ENCODE measurements around the gene PCDH19. TPM values are rescaled to one million over a fixed set of nuclear protein-coding genes. Genes with fewer than 3 reads are reported as not detected.

Gene PCDH19
- total and polyA plus RNA-seq, 12 donors, result 0.15 to 1.8 (median 0.63) TPM

- TF ChIP-seq CTCF (IDR thresholded peaks at IDR 0.05), result no peak
- Histone ChIP-seq H3K27me3 (peaks cover 0 to 97% (median 30%) of the 10 kb centered on the region in 7 donors), H3K9me3 (peaks cover 0 to 19% (median 0%) of the 10 kb centered on the region in 11 donors), H3K4me1 (peaks cover 0 to 6% (median 0%) of the 10 kb centered on the region in 9 donors), H3K36me3 (no peaks in the 10 kb centered on the region), H3K27ac (no peak overlapping the region), H3K4me3 (peak overlapping the region in 1 of 10 donors; percentile 62)
- 22 to 34% methylated on average over 47 of the region's 47 CpGs for WGBS, 2 donors
- no peak for DNase-seq
- no peak for ATAC-seq
- intact Hi-C loops (cut with DNase I), result no loop called here
These were observed 2.8 kb downstream of the PCDH19 start for GRCh38 chrX:100407147-100407783.

- no peak overlapping the region for H3K4me3 ChIP-seq
- no peak for DNase-seq
- no peak for ATAC-seq
- peaks cover 0 to 85% (median 24%) of the 10 kb centered on the region in 7 donors for H3K27me3 ChIP-seq
- peaks cover 0 to 19% (median 0%) of the 10 kb centered on the region in 11 donors for H3K9me3 ChIP-seq
- H3K36me3 ChIP-seq, result peaks cover 0 to 2% (median 0%) of the 10 kb centered on the region in 9 donors
- intact Hi-C loops (cut with DNase I), result no loop called here
- peaks cover 0 to 6% (median 0%) of the 10 kb centered on the region in 9 donors for H3K4me1 ChIP-seq
- TF ChIP-seq CTCF (IDR thresholded peaks at IDR 0.05), result no peak
- no peak overlapping the region for H3K27ac ChIP-seq
These were observed 4.6 kb downstream of the PCDH19 start for GRCh38 chrX:100405424-100405823.

- intact Hi-C loops (cut with DNase I), result no loop called here
- 60 to 62% methylated on average over 3 of the region's 3 CpGs for WGBS, 2 donors
- ATAC-seq, result no peak
These were observed 5.2 kb downstream of the PCDH19 start for GRCh38 chrX:100404851-100405250.

GRCh38 chrX:100395781-100396180 is 14.3 kb downstream of the PCDH19 start:
- H3K27me3 ChIP-seq, result peaks cover 0 to 63% (median 0%) of the 10 kb centered on the region in 7 donors
- DNase-seq (no peak), ATAC-seq (no peak)
- H3K4me1 ChIP-seq, result no peaks in the 10 kb centered on the region
- H3K36me3 ChIP-seq, result peaks cover 0 to 2% (median 0%) of the 10 kb centered on the region in 9 donors
- TF ChIP-seq CTCF (IDR thresholded peaks at IDR 0.05), result no peak
- H3K27ac ChIP-seq, result no peak overlapping the region
- no peak overlapping the region for H3K4me3 ChIP-seq
- 34 to 43% methylated on average over 6 of the region's 6 CpGs for WGBS, 2 donors
- no peaks in the 10 kb centered on the region for H3K9me3 ChIP-seq
- intact Hi-C loops (cut with DNase I), result no loop called here

More at GRCh38 chrX:100404851-100405250, 5.2 kb downstream of the PCDH19 start:
- no peak for TF ChIP-seq CTCF (IDR thresholded peaks at IDR 0.05)
- no peak overlapping the region for H3K4me3 ChIP-seq
- H3K4me1 ChIP-seq, result peaks cover 0 to 6% (median 0%) of the 10 kb centered on the region in 9 donors
- H3K27me3 ChIP-seq, result peaks cover 0 to 81% (median 24%) of the 10 kb centered on the region in 7 donors
- H3K9me3 ChIP-seq, result peaks cover 0 to 19% (median 0%) of the 10 kb centered on the region in 11 donors
- peaks cover 0 to 2% (median 0%) of the 10 kb centered on the region in 9 donors for H3K36me3 ChIP-seq
- no peak for DNase-seq
- H3K27ac ChIP-seq, result no peak overlapping the region
